ENCODE measurements around the gene VNN1.
"Not testable (repeated sequence)": the region's sequence is repeated elsewhere in the genome, so short reads cannot be mapped to it uniquely, and the experiment has no call there.

DNA sequence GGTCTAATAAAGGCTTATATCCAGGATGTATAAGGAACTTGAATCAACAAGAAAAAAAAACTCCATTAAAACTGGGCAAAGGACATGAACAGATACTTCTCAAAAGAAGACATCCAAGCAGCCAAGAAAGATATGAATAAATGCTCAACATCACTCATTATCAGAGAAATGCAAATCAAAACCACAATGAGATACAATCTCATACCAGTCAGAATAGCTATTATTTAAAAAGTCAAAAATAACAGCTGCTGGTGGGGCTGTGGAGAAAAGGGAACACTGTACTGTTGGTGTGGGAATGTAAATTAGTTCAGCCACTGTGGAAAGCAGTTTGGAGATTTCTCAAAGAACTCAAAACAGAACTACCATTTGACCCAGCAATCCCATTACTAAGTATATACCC is 34.8 kb downstream of the VNN1 start:
- not testable (repeated sequence) for TF ChIP-seq POLR2AphosphoS5 (IDR thresholded peaks at IDR 0.05; ENCODE audit: insufficient read depth, low read depth, low read length); CTCF (IDR thresholded peaks at IDR 0.05; ENCODE audit: extremely low read depth in 1 of 2, insufficient read depth in 1 of 2, low read depth in 1 of 2, low read length in 2 of 2); JUN (IDR thresholded peaks at IDR 0.05; ENCODE audit: borderline replicate concordance, insufficient read depth, insufficient read length, low read depth); POLR2A (IDR thresholded peaks at IDR 0.05; ENCODE audit: low read depth, low read length)

Measured in endothelial cell of umbilical vein (primary cell).